Chondrocyte (in vitro differentiated cells): Measurements from ENCODE around the gene CAPN8. TPM values are rescaled to one million over a fixed set of nuclear protein-coding genes. Genes with fewer than 3 reads are reported as not detected.

ENCODE experiments used
- DNase-seq: peaks from one replicate; pipeline ENCODE4 v3.0.0; 2021; ENCODE audit warnings: mixed read lengths, low spot score
- H3K27ac Mint-ChIP-seq: one replicate; pipeline ENCODE4 v1.8.0; 2021; ENCODE audit warnings: mild to moderate bottlenecking, moderate library complexity, mixed read lengths; ENCODE audit not compliant: unreplicated experiment
- H3K27me3 Mint-ChIP-seq: 2 replicates; pipeline ENCODE4 v1.8.0; 2021; ENCODE audit warnings: low read depth, mixed read lengths
- H3K36me3 Mint-ChIP-seq: 2 replicates; pipeline ENCODE4 v1.8.0; 2021; ENCODE audit warnings: low read depth, mixed read lengths
- H3K4me1 Mint-ChIP-seq: 2 replicates; pipeline ENCODE4 v1.8.0; 2021; ENCODE audit warnings: low read depth, mild to moderate bottlenecking, mixed read lengths
- H3K4me3 Mint-ChIP-seq: one replicate; pipeline ENCODE4 v1.8.0; 2021; ENCODE audit warnings: mild to moderate bottlenecking, moderate library complexity, mixed read lengths; ENCODE audit not compliant: unreplicated experiment
- H3K9me3 Mint-ChIP-seq: 2 replicates; pipeline ENCODE4 v1.8.0; 2021; ENCODE audit warnings: low read depth, mixed read lengths
- total RNA-seq: library from RNA; stranded (reverse); gene quantifications from 3 replicates; pipeline ENCODE4 v1.2.1, GENCODE V29; 2021
- TF ChIP-seq, protein P1 (sequence below): fragments of 200-600 bp; sonication (generic); IDR thresholded peaks from 2 replicates; pipeline ENCODE4 v1.5.0; 2021; ENCODE audit warnings: antibody characterized with exemption, mild to moderate bottlenecking, moderate library complexity

CAPN8 gene
- total RNA-seq, 1 donor from 2014 or later: not detected

DNA sequence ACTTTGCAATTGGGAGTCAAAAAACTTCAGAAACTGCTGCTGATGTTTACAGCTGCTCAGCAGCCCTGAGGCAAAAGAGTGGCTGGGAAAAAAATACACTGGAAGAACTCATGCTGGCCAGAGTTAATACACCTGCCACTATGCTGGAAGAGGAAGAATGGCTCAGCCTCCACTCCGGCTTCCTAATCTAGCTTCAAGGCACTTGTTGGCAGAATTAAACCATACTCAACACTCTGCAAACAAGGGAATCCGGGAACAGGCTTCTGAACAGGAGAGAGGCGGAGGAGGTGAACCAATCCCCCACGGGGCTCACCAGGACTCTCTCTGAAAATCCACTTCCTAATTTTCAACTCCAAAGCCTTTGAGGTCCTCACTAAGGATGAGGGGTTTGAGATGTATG, 152.2 kb downstream of the CAPN8 start:
- Mint-ChIP-seq H3K36me3 (no peaks in the 10 kb centered on the region), H3K9me3 (peaks cover 5% of the 10 kb centered on the region), H3K4me1 (no peaks in the 10 kb centered on the region), H3K27me3 (peaks cover 40% of the 10 kb centered on the region), H3K4me3 (no peak overlapping the region), H3K27ac (no peak overlapping the region)
- TF ChIP-seq, protein P1, sequence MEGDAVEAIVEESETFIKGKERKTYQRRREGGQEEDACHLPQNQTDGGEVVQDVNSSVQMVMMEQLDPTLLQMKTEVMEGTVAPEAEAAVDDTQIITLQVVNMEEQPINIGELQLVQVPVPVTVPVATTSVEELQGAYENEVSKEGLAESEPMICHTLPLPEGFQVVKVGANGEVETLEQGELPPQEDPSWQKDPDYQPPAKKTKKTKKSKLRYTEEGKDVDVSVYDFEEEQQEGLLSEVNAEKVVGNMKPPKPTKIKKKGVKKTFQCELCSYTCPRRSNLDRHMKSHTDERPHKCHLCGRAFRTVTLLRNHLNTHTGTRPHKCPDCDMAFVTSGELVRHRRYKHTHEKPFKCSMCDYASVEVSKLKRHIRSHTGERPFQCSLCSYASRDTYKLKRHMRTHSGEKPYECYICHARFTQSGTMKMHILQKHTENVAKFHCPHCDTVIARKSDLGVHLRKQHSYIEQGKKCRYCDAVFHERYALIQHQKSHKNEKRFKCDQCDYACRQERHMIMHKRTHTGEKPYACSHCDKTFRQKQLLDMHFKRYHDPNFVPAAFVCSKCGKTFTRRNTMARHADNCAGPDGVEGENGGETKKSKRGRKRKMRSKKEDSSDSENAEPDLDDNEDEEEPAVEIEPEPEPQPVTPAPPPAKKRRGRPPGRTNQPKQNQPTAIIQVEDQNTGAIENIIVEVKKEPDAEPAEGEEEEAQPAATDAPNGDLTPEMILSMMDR: no peak
- no peak for DNase-seq

DNA sequence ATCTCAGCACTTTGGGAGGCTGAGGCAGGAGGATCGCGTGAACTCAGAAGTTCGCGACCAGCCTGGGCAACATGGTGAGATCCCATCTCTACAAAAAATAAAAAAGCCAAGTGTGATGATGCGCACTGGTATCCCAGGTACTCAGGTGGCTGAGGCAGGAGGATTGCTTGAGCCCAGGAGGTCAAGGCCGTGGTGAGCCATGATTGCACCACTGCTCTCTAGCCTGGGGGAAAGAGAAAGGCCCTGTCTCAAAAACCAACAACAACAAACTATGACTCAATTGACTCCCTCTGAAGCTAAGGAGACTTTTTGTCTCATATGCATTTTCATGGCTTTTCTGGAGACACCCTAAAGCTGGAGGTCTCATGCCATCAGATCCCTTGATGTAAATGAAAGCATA, 153.4 kb downstream of the CAPN8 start:
- H3K4me1 Mint-ChIP-seq: no peaks in the 10 kb centered on the region

DNA sequence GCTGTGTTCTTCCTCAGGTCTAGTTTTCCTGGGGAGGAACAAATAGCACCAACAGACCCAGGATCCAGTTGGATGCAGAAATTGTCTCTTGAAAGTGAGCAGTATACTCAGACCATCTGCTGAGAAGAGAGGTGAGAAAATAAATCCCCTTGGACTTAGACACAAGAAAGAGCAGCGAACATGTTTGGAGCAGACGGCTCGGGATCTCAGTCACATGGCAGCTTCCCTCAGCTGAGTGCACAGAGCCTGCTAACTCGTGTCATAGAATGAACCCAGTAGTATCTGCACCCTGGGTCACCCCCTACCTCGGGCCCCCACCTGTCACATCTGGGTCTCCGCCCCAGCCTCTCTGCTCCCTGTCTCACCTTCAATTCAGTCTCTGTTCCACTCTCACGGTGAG, 156.7 kb downstream of the CAPN8 start:
- Mint-ChIP-seq H3K36me3 (no peaks in the 10 kb centered on the region), H3K4me1 (no peaks in the 10 kb centered on the region), H3K27ac (no peak overlapping the region), H3K9me3 (peaks cover 5% of the 10 kb centered on the region), H3K27me3 (peaks cover 16% of the 10 kb centered on the region), H3K4me3 (no peak overlapping the region)
- no peak for DNase-seq
- TF ChIP-seq, protein P1: no peak

More for the DNA sequence above, 153.4 kb downstream of the CAPN8 start:
- Mint-ChIP-seq H3K4me3 (no peak overlapping the region), H3K27me3 (peaks cover 40% of the 10 kb centered on the region), H3K9me3 (peaks cover 5% of the 10 kb centered on the region), H3K27ac (no peak overlapping the region), H3K36me3 (no peaks in the 10 kb centered on the region)
- TF ChIP-seq, protein P1: no peak
- no peak for DNase-seq

DNA sequence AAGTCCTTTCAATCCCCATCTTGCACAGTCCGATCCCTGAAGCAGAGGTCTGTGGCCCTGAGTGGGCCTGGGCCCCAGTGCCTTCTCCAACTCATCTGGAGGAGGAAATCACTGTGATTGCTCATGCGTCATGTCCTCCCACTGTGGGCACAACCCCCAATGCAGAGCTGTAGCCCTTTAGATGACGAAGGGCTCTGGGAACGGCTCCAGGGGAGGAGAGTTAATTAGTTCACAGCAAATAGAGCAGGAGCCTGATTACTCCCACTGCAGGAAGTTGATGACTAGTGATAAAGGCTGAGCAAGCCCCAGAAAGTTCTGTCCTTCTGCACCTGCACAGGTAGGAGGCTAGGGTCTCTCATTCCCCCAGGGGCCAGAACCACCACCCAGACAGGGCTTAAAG, 160.8 kb downstream of the CAPN8 start:
- H3K4me1 Mint-ChIP-seq: no peaks in the 10 kb centered on the region
- peaks cover 1% of the 10 kb centered on the region for H3K27me3 Mint-ChIP-seq
- H3K9me3 Mint-ChIP-seq: no peaks in the 10 kb centered on the region
- TF ChIP-seq, protein P1: no peak
- no peaks in the 10 kb centered on the region for H3K36me3 Mint-ChIP-seq
- no peak overlapping the region for H3K27ac Mint-ChIP-seq
- no peak overlapping the region for H3K4me3 Mint-ChIP-seq
- DNase-seq: no peak

DNA sequence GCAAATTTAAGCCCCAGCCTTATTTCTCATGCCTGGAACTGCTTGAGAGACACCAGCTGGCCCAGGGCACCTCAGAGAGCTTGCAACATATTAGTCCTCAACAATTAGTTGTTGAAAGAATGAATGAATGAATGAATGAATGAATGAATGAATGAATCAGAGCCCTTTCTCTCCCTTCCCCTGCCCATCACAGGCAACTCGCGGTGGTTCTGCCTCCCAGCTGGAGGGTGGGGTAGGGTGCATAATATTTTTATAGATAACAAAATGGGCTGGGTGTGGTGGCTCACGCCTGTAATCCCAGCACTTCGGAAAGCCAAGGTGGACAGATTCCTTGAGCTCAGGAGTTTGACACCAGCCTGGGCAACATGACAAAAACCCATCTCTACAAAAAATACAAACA, 162.2 kb downstream of the CAPN8 start:
- H3K36me3 Mint-ChIP-seq: no peaks in the 10 kb centered on the region
- no peaks in the 10 kb centered on the region for H3K9me3 Mint-ChIP-seq
- TF ChIP-seq, protein P1: no peak
- H3K27ac Mint-ChIP-seq: no peak overlapping the region
- no peaks in the 10 kb centered on the region for H3K4me1 Mint-ChIP-seq
- H3K27me3 Mint-ChIP-seq: no peaks in the 10 kb centered on the region
- H3K4me3 Mint-ChIP-seq: no peak overlapping the region
- DNase-seq: no peak
